Endothelial cell of umbilical vein (primary cell): ENCODE results near the gene MEGF11. TPM values are rescaled to one million over a fixed set of nuclear protein-coding genes. Genes with fewer than 3 reads are reported as not detected.

Source experiments
- BruUV-seq: library from RNA; stranded (reverse); fragments of 400-500 nt; replicated peaks from 2 replicates; lab custom pipeline; 2021; lab: Mats Ljungman, UMichigan
- CTCF ChIA-PET: fragments of 300-600, 350-600 bp; sonication (Branson Sonifier 250); formaldehyde crosslinking; loops from one replicate; lab custom pipeline; 2021; ENCODE audit warnings: antibody characterized with exemption, inconsistent platforms; lab: Charles Lee
- POLR2A ChIA-PET: fragments of 300-600, 350-600 bp; sonication (Branson Sonifier 250); formaldehyde crosslinking; loops from one replicate; lab custom pipeline; 2021; ENCODE audit warnings: antibody characterized with exemption, inconsistent platforms; lab: Charles Lee
- DNase-seq: peaks from one replicate; pipeline ENCODE4 v3.0.0-alpha.2; 2011; ENCODE audit warnings: low read depth, low spot score
- FAIRE-seq: peaks from 2 replicates; lab custom pipeline; 2011; peaks lifted over from hg19 to GRCh38; lab: Jason Lieb, UNC
- H2AFZ ChIP-seq: 2 replicates; pipeline ENCODE4 v1.6.0; 2012; ENCODE audit warnings: low read depth, low read length, control low read depth, inconsistent platforms
- H3K27ac ChIP-seq: 2 replicates; pipeline ENCODE4 v1.5.1; 2011; ENCODE audit warnings: low read depth, mild to moderate bottlenecking, control low read depth, low read length, moderate library complexity; ENCODE audit not compliant: insufficient read depth
- H3K27me3 ChIP-seq, 2 experiments: 2 replicates each; pipeline versions ENCODE4 v1.6.0 to v1.6.1; 2011; ENCODE audit warnings: low read length in 2 of 2, mixed read lengths in 1 of 2; ENCODE audit not compliant: control insufficient read depth in 2 of 2, insufficient read depth in 2 of 2
- H3K36me3 ChIP-seq, 2 experiments: 2 replicates in 1 of 2; 3 replicates in 1 of 2; pipeline ENCODE4 v1.5.1; 2011; ENCODE audit warnings: low read length in 2 of 2, mild to moderate bottlenecking in 1 of 2, moderate library complexity in 1 of 2; ENCODE audit not compliant: control insufficient read depth in 2 of 2, insufficient read depth in 2 of 2; ENCODE audit errors: extremely low read depth in 1 of 2
- H3K4me1 ChIP-seq: 3 replicates; pipeline ENCODE4 v1.5.1; 2011; ENCODE audit warnings: mild to moderate bottlenecking, low read length; ENCODE audit not compliant: control insufficient read depth, insufficient read depth; ENCODE audit errors: extremely low read depth
- H3K4me2 ChIP-seq: 2 replicates; pipeline ENCODE4 v1.6.1; 2011; ENCODE audit warnings: low read length, control low read depth, mixed read lengths; ENCODE audit not compliant: insufficient read depth
- H3K4me3 ChIP-seq, 3 experiments: fragments of 200-600 bp in 1 of 3; sonication (generic), shearing (Covaris generic) in 1 of 3; replicated peaks in 1 of 3; 2 replicates each; pipeline ENCODE4 v1.5.1; 2011 to 2016; ENCODE audit warnings: control low read depth in 3 of 3, low read length in 3 of 3, mild to moderate bottlenecking in 2 of 3, inconsistent platforms in 1 of 3, low read depth in 1 of 3, moderate library complexity in 1 of 3; ENCODE audit not compliant: insufficient read depth in 1 of 3
- H3K79me2 ChIP-seq: 2 replicates; pipeline ENCODE4 v1.6.0; 2012; ENCODE audit warnings: low read length, inconsistent platforms; ENCODE audit not compliant: control insufficient read depth, insufficient read depth
- H3K9ac ChIP-seq: replicated peaks from 2 replicates; pipeline ENCODE3; 2011; ENCODE audit warnings: low read length, control low read depth; ENCODE audit not compliant: insufficient read depth; ENCODE audit errors: extremely low read depth
- H3K9me1 ChIP-seq: replicated peaks from 3 replicates; pipeline ENCODE4 v1.6.0; 2011; ENCODE audit warnings: mild to moderate bottlenecking, low read length; ENCODE audit not compliant: control insufficient read depth, insufficient read depth; ENCODE audit errors: extremely low read depth
- H3K9me3 ChIP-seq: replicated peaks from 2 replicates; pipeline ENCODE4 v1.5.1; 2012; ENCODE audit warnings: low read length, inconsistent platforms; ENCODE audit not compliant: control insufficient read depth, insufficient read depth
- H4K20me1 ChIP-seq: replicated peaks from 2 replicates; pipeline ENCODE3; 2011; ENCODE audit warnings: mild to moderate bottlenecking, low read length; ENCODE audit not compliant: control insufficient read depth, insufficient read depth; ENCODE audit errors: extremely low read depth
- EZH2 ChIP-seq: IDR thresholded peaks from 2 replicates; pipeline ENCODE4 v1.6.1; 2012; ENCODE audit warnings: borderline replicate concordance, low read depth, mild to moderate bottlenecking, moderate library complexity, low read length, inconsistent platforms; ENCODE audit not compliant: severe bottlenecking
- MAX ChIP-seq: IDR thresholded peaks from 2 replicates; pipeline ENCODE4 v1.6.1; 2011; ENCODE audit not compliant: insufficient read depth, insufficient read length
- POLR2A ChIP-seq: IDR thresholded peaks from 2 replicates; pipeline ENCODE4 v1.6.1; 2012; ENCODE audit warnings: low read depth, mild to moderate bottlenecking, control low read depth, low read length
- dilution Hi-C: fragments of 300-500 bp; cut with MboI; formaldehyde crosslinking; loops from one replicate; pipeline ENCODE4 v1.15.0; 2019; ENCODE audit warnings: low sequenced_read_pairs; ENCODE audit not compliant: extremely low pct_ligation_motif_present
- intact Hi-C: fragments of 100-400 bp; cut with micrococcal nuclease; formaldehyde crosslinking; loops from one replicate; pipeline ENCODE4 v1.10.0; 2022
- polyA plus RNA-seq, 4 experiments: library from polyadenylated mRNA; depleted of rRNA in 3 of 4; stranded (reverse) in 3 of 4; unstranded in 1 of 4; fragments of >200 nt; gene quantifications; 2 replicates each; pipeline versions ENCODE4 v1.2.1 to v1.2.3, GENCODE V29; 2011 to 2012; ENCODE audit warnings: missing spikeins in 1 of 4
- total RNA-seq: library from RNA; stranded (reverse); gene quantifications from 2 replicates; pipeline ENCODE4 v1.2.3, GENCODE V29; 2021

MEGF11 gene
- total and polyA plus RNA-seq, 2 donors (not counting 3 experiments of a cell fraction or from before 2014, with no cell fraction given), result not detected

- Histone ChIP-seq H3K4me3 (peak overlapping the region in 2 of 3 experiments; percentile 36 to 54), H3K4me2 (peak overlapping the region; percentile 81), H3K9me1 (no peaks in the 10 kb centered on the region), H4K20me1 (no peaks in the 10 kb centered on the region), H3K36me3 (no peaks in the 10 kb centered on the region), H3K27ac (no peak overlapping the region), H3K4me1 (peaks cover 18% of the 10 kb centered on the region), H2AFZ (peak overlapping the region; percentile 57), H3K9me3 (no peaks in the 10 kb centered on the region), H3K27me3 (peaks cover 59 to 79% of the 10 kb centered on the region in 2 experiments), H3K9ac (no peak overlapping the region), H3K79me2 (no peaks in the 10 kb centered on the region)
- intact Hi-C loops, result no loop called here
- dilution Hi-C loops, result no loop called here
- DNase-seq (no peak), FAIRE-seq (no peak)
- ChIA-PET POLR2A (no interaction called here), CTCF (interaction anchor here (0.7 to 3.2 kb wide), 4 partner anchors 23 to 1392 kb away, joined by 3 to 14 read pairs (median 4); no protein-coding TSS in a partner anchor)
- TF ChIP-seq EZH2 (peak; percentile 33), MAX (no peak)
- no TSS peak for BruUV-seq
Measured at GRCh38 chr15:66254089-66254950, 770 bp upstream of the MEGF11 start.

- H3K36me3 ChIP-seq, result no peaks in the 10 kb centered on the region
- no peaks in the 10 kb centered on the region for H3K9me1 ChIP-seq
- no peaks in the 10 kb centered on the region for H3K9me3 ChIP-seq
- BruUV-seq, result no TSS peak
- H2AFZ ChIP-seq, result peak overlapping the region; percentile 55
- H3K79me2 ChIP-seq, result no peaks in the 10 kb centered on the region
- peak; percentile 41 for DNase-seq
- peaks cover 70 to 84% of the 10 kb centered on the region in 2 experiments for H3K27me3 ChIP-seq
- peaks cover 18% of the 10 kb centered on the region for H3K4me1 ChIP-seq
- CTCF ChIA-PET, result interaction anchor here (1.0 to 3.2 kb wide), 7 partner anchors 9 to 246 kb away, joined by 3 to 16 read pairs (median 4); no protein-coding TSS in a partner anchor
- TF ChIP-seq POLR2A (no peak), EZH2 (peak; percentile 80)
- POLR2A ChIA-PET, result no interaction called here
- dilution Hi-C loops (no loop called here), intact Hi-C loops (loop anchor here (1.0 kb wide), 2 partner anchors 34 to 244 kb away; partner anchors contain the start of gene SNAPC5)
- FAIRE-seq, result peak; percentile 38
- no peak overlapping the region for H3K9ac ChIP-seq
- no peak overlapping the region for H3K27ac ChIP-seq
- peak overlapping the region; percentile 15 to 42 (median 35) for H3K4me3 ChIP-seq
- peak overlapping the region; percentile 79 for H3K4me2 ChIP-seq
- no peaks in the 10 kb centered on the region for H4K20me1 ChIP-seq
Measured at GRCh38 chr15:66252685-66253417, 699 bp downstream of the MEGF11 start.
